Measurements from ENCODE around the gene RALGAPB.
"Not testable (repeated sequence)": the region's sequence is repeated elsewhere in the genome, so short reads cannot be mapped to it uniquely, and the experiment has no call there.

Gene RALGAPB

DNA sequence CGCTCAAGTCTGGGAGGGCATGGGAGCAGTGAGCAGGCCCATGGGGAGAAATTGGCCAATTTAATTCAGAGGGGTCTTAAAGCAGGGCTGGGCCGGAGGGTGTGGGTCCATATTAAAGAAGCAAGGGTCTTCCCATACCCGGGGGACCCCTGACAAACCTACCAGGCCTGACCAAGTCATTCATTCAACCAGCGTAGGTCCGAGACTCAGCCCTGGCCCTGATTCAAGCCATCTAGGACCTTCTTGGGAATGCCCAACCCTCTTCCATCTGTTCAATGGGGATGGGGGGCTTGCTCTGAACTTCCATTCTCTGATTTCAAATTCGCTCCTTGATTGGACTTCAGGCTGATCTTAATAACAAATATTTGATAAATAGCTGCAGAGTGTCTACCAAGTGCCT lies 115.7 kb downstream of the RALGAPB start:
- DNase-seq: no peak

DNA sequence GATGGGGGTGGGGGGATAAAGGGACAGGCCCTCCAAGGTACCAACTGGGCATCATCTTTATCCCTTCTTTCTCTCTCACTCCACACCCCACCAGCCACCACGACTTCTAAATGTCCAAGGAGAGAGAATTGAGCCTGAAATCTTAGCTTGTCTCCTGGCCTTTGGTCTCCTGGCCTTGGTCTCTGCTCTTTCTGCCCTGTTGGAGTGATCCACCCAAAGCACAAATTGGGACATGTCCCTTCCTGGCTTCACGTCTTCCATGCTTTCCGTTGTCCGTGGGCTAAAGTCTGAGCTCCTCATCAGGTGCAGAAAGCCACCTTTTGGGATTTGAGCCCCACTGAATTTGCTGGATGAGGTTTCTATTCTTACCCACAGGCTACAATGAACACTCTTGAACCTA lies 116.7 kb downstream of the RALGAPB start:
- DNase-seq: no peak

- DNase-seq: no peak
These were observed 117.5 kb downstream of the RALGAPB start for GRCh38 chr20:38589967-38590675.

- no peak for DNase-seq
These were observed 118.2 kb downstream of the RALGAPB start for GRCh38 chr20:38590676-38591473.

- no peak for DNase-seq
These were observed 119.1 kb downstream of the RALGAPB start for GRCh38 chr20:38591474-38592410.

- DNase-seq: not testable (repeated sequence)
These were observed 119.8 kb downstream of the RALGAPB start for GRCh38 chr20:38592411-38592790.

DNA sequence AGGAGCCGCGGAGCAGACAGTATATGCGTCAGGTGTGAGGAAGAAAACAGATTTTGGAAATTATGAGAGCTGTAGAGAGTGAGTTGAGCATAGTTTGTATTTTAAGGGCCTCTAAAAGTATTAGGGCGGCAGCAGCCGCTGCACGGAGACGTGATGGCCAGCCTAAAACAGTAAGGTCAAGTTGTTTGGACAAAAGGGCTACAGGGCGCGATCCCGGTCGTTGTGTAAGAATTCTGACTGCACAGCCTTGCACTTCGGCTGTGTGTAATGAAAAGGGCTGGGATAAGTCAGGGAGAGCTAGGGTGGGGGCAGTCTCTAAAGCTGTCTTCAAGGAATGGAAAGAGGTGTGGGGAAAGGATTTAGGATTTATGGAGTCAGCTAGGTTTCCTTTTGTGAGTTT lies 121.6 kb downstream of the RALGAPB start:
- not testable (repeated sequence) for DNase-seq

DNA sequence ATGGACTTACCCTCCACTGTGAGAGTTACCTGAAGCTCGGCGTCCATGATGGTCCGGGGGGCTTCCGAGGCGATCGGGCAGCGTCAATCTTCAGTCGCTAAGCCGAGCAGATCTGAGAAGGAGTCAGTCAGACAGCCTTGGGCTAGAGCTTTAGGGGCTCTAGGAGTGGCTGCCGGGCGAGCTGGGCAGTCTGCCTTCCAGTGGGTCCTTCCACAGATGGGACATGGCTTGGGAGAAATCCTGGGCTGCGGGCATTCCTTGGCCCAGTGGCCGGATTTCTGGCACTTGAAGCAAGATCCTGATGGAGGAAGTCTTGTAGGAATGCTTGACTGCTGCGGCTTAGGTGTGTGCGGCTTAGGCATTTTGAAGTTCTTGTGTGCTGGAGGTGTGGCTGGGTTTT lies 123.2 kb downstream of the RALGAPB start:
- DNase-seq: not testable (repeated sequence)

- DNase-seq: no peak
These were observed 126.8 kb downstream of the RALGAPB start for GRCh38 chr20:38599410-38599882.

- DNase-seq: no peak
These were observed 127.4 kb downstream of the RALGAPB start for GRCh38 chr20:38600057-38600456.

- DNase-seq: peak in 1 of 2 donors; percentile 4
These were observed 128.9 kb downstream of the RALGAPB start, which contains the start of gene ARHGAP40 for GRCh38 chr20:38601216-38602184. TSS of gene ARHGAP40 (plus strand) at chr20:38601809.

- DNase-seq: no peak
These were observed 129.5 kb downstream of the RALGAPB start for GRCh38 chr20:38602185-38602581.

DNA sequence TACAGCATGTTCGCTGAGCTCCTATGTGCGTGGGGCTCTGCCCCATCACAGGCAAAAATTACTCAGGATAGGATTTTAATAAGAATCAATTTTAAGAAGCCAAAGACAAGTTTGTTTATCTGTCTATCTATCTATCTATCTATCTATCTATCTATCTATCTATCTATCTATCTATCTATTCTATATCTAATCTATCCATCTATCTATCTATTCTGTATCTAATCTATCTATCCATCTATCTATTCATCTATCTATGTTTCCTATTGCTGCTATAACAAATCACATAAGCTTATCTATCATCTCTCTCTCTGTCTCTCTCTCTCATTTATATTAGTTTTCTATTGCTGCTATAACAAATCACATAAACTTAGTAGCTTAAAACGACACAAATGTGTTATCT lies 130.6 kb downstream of the RALGAPB start:
- no peak for DNase-seq

- no peak for DNase-seq
These were observed 132.2 kb downstream of the RALGAPB start for GRCh38 chr20:38604873-38605303.

- no peak for DNase-seq
These were observed 134.7 kb downstream of the RALGAPB start for GRCh38 chr20:38607351-38607750.

DNA sequence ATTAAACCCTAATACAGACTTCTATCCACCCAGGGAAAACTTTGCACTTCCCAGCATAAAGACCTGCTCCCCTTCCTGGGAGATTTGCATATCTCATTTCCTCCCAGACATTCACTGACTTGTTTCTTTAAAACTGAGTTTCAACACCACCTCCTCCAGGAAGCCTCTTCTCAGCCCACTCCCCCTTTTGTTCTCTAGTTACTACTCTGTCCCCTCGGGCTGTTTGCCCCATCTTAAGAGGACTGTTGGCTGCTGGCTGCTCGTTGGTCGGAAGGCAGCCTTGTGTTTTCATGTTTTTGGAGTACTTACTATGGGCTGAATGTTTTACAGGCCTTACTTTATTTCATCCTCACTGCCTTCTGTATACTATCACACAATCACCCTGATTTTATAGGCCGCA lies 135.5 kb downstream of the RALGAPB start:
- DNase-seq: no peak

DNA sequence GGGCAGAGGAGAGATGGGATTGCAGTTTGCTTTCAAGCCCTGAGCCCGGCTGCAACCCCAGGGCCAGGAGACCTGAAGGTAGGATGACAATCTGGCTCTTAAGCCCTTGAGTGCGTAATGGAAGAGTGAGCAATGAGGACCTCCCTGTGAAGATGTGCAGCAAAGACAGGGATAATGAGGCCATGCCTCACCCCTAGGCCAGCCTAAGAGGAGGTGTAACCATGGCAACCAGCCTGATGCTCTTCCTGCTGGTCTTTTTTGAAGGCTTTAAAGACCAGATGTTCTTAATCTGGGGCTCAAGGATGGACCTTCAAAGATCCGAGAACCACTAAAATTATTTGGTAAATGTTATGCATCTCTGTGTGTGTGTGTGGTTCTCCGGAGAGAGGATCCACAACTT lies 137.2 kb downstream of the RALGAPB start:
- DNase-seq: no peak

DNA sequence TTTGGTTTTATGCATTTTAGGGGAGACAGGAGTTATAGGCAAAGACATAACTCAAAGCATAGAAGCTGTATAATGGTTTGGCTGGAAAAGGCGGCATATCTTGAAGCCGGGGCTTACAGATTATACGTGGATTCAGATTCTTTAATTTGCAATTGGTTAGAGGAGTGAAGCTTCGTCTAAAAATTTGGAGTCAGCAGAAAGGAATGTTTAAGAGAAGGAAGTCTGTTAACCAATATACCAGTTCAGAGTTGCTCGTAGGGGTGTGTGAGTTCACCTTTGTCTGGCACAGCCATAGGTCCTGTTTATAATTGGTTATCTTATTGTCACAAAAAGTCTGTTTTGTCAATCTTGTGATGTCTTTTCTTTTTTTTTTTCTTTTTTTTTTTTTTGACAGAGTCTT lies 137.9 kb downstream of the RALGAPB start:
- DNase-seq: no peak

GRCh38 chr20:38612751-38613515 lies 140.3 kb downstream of the RALGAPB start:
- DNase-seq: no peak

- no peak for DNase-seq
These were observed 142.6 kb downstream of the RALGAPB start for GRCh38 chr20:38615283-38615682.

DNA sequence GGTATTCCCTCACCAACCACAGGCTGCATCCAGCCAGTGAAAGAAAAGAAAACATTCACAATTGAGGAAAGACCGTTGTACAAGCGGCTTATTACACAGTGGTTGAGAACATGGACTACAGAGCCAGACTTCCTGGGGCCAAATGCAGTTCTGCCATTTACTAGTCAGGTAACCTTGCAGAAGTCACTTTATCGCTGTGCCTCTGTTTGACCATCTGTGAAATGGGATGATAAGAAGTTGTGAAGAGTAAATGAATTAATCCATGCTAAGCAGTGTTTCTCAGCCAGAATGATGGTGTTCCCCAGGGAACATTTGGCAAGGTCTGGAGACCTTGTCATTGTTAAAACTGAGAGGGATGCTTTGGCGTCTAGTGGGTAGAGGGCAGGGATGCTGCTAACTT lies 143.8 kb downstream of the RALGAPB start:
- DNase-seq: no peak
